Measurements from ENCODE around the gene ARFRP1. TPM values are rescaled to one million over a fixed set of nuclear protein-coding genes. Genes with fewer than 3 reads are reported as not detected.

The ARFRP1 gene
- total RNA-seq, 1 donor from 2014 or later = 23.6 TPM

DNA sequence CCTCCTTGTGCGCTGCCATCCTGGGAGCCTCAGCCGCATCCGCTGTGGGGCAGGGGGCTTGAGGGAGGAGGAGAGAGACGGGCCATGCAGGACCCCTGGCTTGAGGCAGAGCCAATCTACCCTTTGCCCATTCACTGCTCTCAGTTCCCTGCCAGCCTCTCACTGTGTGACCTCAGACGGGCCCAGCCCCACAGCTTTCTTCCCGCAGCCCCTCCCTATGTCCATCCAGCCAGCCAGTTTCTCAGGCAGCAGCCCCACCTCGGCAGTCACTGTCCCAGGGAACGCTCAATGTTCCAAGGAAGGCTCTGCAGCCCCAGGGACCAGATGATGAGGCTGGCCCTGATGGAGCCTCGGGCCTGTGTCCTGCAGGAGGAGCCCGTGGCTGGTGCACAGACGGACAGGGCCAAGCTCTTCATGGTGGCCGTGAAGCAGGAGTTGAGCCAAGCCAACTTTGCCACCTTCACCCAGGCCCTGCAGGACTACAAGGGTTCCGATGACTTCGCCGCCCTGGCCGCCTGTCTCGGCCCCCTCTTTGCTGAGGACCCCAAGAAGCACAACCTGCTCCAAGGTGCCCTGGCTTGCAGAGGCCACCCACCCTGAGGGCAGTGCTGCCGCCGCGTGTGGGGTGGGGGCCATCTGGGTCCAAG, 15.2 kb downstream of the ARFRP1 start:
- DNase-seq (ENCODE audit: low spot score) (no peak), ATAC-seq (peak; percentile 3)

DNA sequence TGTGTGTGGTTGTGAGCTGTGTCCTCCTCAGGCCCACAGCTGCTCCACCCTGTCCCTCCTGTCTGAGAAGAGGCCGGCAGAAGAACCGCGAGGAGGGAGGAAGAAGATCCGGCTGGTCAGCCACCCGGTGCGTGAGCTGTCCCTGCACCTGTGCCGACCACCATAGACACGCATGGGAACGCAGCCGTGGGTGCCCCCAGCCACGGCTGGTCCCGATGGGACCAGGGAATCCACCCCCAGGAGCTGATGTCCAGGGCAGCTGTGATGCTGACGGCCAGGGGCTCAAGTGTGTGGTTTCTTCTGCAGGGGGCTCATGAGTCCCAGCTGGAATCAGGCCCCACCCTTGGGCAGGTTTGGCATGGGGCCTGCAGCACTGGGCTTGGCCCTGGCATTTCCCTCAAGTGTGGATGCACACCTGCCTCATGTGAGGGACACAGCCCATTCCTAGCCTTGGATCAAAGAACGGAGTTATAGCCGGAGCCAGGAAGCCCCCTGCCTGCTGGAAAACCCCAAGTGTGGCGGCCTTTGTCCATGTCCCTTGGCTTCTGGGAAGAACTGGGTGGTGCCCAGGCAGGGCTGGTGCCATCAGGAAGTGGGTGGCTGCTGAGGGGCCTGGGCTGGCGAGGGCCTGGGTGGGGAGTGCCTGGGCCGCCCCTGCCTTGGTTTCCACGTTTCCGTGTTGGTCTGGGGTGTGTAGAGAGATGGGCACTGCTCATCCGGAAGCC, 15.9 kb downstream of the ARFRP1 start:
- no peak for DNase-seq (ENCODE audit: low spot score)
- no peak for ATAC-seq

DNA sequence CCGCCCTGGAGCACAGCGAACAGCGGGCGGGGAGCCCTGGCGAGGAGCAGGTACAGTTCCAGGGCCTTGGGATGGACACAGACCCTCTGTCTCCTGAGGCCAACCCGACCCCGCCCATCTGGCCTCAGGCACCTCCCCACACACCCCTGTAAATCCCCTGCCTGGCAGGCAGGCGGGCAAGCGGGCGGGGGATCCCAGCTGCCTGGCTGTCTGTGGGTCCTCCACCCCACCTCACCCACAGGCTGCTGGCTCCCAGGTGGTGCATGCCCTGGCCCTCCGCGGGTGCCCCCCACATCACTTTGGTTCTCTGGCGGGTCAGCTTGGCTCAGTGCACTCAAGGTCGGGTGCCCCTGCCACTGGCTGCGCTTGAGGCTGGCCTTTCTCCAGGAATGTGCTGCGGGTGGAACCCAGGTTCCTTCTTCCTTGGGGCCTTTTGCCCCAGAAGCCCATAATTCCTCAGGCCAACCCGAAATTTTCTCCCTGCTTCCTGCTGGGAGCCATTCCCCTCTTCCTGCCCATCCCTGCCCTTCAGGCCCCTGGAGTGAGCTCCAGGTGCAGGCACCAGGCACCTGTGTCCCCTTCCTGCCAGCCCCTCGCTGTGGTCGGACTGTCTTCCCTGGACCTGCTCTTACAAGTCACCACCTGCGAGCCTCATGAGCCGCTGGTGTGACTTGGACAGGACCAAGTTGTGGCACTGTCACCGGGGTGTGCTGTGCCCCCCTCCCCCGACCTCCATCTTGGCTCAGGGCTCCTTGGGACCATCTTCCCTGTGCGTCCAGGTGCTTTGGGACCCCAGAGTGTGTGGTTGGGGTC, 16.7 kb downstream of the ARFRP1 start:
- ATAC-seq (no peak), DNase-seq (ENCODE audit: low spot score) (no peak)

DNA sequence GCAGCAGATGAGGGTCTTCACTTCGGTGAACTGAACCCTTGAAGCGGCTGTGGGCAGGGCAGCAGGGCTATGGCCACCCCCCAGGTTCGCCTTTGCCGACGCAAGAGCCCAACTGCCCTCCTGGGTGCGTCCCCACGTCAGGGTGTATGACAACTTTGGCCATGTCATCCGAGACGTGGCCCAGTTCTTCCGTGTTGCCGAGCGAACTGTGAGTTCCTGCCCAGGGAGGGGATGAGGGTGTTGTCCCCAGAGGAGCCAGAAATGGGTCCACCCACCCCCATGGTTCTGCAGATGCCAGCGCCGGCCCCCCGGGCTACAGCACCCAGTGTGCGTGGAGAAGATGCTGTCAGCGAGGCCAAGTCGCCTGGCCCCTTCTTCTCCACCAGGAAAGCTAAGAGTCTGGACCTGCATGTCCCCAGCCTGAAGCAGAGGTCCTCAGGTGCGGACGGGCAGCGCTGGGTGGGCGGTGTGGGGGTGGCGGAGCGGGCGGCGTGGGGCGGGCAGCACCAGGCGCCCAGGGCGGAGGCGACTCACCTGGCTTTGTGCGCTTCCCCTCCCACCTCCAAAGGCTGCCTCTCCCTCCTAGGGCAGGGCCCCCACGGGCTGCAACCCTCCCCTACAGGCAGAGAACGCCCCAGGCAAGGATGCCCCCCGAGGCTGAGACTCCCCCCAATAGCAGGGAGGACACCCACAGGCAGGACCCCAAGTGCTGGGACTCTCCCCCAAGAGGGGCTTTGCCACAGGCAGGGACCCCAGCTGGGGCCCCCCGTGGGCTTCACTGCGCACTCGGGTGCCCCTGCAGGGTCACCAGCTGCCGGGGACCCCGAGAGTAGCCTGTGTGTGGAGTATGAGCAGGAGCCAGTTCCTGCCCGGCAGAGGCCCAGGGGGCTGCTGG, 17.5 kb downstream of the ARFRP1 start:
- no peak for ATAC-seq
- no peak for DNase-seq (ENCODE audit: low spot score)

DNA sequence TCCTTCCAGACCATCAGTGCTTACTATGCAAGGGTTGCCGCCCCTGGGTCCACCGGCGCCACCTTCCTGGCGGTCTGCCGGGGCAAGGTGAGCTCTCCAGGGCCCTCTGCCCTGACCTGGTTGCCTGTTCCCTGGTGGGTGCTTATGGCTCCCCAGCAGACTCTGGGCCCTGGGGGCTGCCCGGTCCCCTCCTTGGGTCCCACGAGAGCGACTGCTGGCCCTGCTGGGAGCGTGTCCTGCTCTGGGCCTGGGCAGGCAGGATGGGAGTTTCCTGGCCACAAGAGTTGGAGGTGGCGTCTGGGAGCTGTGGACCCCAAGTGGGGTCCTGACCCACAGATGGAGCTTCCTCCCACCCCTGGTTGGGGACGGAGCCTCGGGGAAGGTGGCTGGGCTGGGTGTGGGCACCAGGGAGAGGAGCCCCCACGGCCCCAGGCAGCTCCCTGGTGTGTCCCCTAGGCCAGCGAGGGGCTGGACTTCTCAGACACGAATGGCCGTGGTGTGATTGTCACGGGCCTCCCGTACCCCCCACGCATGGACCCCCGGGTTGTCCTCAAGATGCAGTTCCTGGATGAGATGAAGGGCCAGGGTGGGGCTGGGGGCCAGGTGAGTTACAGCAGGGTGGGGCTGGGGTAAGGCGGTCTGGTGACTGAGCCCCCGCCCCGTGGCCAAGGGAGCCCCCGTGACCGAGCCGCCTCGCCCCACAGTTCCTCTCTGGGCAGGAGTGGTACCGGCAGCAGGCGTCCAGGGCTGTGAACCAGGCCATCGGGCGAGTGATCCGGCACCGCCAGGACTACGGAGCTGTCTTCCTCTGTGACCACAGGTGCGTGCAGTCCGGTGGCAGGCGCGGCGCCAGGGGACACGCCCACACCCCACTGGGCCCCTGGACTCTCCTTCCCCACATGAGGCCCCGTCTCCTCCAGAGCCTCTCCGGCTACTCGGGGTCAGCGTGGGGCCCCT, 18.5 kb downstream of the ARFRP1 start:
- no peak for ATAC-seq

DNA sequence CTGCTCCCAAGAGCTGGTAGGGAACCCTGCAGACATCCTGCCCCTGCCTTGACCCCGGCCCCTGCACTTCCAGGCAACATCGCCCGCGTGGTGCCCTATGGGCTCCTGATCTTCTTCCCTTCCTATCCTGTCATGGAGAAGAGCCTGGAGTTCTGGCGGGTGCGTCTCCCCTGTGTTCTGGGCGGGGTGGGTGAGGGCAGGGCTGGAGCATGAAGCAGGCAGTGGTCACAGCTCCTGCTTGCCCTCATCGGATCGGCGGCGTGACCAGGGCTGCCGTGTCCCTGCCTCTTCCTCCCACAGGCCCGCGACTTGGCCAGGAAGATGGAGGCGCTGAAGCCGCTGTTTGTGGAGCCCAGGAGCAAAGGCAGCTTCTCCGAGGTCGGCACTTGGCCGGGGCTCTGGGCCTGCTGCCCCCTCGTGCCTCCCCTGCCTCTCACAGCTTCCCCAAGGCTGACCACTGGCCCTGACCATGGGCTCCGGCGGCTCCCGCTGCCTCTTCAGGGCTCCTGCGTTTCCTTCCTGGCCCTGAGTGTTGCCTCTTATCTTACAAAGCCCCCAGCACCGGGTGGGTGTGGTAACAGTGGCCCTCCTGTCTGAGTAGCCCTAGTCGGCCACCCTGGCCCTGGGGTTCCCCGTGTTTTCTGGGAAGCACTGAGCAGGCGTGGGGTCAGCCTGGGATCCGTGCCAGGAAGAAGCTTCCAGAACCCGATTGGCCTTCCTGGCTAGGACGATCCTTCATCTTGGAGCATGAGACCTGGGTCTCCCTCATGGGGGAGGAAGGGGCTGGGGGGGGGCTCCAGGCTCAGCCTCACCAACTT, 19.3 kb downstream of the ARFRP1 start:
- ATAC-seq = no peak
- no peak for DNase-seq (ENCODE audit: low spot score)

More for the DNA sequence above, 18.5 kb downstream of the ARFRP1 start:
- no peak for DNase-seq (ENCODE audit: low spot score)

DNA sequence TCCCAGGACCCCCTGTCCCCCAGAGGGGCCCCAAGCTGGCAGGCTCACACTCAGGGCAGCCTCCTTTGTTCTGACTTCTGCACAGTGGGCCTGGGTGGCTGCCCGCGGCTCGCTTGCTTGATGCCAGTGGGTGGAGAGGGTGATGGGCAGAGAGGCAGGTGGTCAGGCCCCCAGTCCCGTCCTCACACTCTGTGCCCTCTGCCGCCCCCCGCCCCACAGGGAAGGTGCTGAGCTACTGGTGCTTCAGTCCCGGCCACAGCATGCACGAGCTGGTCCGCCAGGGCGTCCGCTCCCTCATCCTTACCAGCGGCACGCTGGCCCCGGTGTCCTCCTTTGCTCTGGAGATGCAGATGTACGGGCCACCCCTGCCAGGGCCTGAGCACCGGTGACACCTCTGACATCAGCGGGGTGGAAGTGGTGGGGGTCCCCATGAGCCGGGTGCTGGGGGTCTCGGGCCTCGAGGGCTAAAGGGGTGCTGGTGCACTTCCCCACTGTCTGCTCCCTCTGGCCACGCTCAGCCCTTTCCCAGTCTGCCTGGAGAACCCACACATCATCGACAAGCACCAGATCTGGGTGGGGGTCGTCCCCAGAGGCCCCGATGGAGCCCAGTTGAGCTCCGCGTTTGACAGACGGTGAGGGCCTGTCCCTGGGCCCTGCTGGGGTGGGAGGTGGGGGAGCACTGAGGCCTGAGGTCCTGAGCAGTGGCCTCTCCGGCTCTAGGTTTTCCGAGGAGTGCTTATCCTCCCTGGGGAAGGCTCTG, 20.2 kb downstream of the ARFRP1 start:
- ATAC-seq (no peak), DNase-seq (ENCODE audit: low spot score) (no peak)

DNA sequence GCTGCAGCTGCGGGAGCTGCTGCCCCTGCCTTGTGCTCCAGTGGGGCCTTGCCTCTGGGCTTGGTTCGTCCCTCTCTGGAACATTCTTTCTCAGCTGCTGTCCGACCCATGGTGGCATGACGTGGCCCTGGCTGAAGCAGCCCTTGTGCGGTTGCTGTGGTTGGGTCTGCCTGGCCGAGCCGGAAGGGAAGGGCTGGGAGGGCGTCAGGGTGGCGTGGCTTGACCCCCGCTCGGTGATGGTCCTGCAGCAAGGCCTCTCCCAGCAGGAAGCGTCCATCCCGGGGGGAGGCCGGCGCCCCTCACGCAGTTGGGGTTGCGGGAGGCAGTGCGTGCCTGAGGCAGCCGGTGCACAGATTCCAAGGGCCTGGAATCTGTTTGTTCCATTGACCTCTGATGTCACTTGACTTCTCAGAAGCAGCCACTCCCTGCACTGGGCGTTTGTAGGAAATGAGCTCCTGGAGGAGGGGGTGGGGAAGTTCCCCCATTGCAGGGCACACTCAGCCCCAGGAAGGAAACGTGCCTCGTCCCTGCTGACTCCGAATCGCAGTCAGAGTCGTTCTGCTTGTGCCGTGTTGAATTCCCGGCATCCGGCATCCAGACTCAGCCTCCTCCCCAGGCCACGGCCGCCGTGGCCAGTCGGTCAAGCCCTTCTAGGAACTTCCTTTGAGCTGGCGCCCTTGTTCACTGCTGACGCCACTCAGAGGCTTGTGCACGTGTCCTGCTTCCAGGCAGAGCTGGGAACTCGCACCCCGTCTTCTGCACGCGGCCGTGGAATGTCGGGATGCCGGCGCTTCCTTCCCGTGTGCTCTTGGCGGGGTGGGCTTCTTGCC, 21.1 kb downstream of the ARFRP1 start:
- DNase-seq (ENCODE audit: low spot score) (no peak), ATAC-seq (peak; percentile 51)

DNA sequence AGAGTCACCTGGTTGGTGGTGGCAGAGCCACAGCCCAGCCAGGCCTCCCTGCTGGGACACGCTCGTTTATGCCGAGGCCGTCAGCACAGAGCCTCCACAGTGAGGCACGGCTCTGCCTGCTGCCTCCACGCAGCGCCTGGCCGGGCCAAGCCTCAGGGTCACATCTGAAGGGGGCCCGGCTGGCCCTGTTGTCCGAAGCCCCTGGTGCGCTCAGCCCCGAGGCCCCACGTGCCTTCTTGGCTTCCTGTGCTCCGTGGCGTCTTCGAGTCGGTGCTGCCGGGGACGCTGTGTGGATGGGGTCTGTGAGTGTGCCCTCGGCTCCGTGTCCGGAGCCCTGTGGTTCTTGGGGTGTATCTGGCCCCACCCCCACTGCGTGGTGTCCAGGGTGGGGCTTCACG, 21.7 kb downstream of the ARFRP1 start:
- DNase-seq (ENCODE audit: low spot score) = no peak
- ATAC-seq = no peak

DNA sequence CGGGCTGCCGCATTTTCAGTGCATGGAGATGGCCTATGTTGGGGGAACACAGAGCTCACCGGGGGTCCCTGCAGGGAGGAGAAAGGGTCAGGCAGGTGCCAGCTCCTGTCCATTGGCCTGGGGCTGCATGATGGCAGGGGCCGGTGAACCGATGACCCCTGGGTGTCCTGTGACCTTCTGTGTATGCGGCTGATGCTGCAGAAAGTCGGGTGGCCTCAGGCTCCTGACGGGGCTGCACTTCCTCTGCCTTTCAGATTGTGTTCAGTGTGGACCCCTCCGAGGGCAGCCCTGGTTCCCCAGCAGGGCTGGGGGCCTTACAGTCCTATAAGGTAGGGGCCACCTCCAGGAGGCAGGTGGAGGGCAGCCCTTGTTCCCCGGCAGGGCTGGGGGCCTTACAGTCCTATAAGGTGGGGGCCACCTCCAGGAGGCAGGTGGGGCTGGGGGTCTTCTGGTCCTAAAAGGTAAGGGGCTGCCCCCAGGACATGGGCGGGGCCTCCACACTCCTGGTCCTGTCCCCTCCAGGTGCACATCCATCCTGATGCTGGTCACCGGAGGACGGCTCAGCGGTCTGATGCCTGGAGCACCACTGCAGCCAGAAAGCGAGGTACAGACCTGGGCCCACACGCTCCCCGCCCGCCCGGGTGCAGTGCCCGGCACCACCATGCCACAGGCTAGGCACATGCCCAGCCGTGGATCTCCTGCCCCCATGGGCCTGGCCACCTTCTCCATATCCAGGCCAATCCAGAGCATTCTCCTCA, 22.3 kb downstream of the ARFRP1 start:
- ATAC-seq = no peak
- DNase-seq (ENCODE audit: low spot score) = no peak

DNA sequence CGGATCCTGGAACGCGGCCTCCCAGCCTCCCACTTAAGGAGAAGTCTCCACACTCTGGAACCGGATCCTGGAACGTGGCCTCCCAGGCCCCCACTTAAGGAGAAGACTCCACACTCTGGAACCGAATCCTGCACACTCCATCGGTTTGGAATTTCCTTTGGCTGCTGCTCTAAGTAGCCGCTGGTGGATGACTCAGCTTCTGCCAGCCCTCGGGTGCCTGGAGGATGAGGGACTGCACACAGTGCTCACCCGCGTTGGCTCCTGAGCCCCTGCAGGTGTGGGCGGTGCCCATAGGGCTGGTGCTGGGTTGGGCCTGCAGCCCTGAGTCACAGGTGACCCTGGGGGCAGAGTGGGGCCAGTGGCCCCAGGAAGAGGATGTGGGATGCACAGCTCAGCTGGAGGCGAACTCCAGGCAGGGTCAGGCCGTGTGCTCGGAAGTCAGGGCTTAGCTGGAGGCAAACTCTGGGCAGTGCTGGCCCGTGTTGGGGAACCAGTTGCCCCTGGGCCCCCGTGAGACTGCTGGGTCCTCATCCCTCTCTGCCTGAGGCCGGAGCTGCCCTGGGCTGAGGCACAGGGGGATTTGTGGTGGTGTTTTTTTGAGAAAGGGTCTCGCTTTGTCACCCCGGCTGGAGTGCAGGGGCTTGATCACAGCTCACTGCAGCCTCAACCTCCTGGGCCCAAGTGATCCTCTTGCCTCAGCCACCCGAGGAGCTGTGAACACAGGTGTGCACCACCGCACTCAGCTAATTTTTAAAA, 25.2 kb downstream of the ARFRP1 start:
- no peak for DNase-seq (ENCODE audit: low spot score)
- ATAC-seq = peak; percentile 8

DNA sequence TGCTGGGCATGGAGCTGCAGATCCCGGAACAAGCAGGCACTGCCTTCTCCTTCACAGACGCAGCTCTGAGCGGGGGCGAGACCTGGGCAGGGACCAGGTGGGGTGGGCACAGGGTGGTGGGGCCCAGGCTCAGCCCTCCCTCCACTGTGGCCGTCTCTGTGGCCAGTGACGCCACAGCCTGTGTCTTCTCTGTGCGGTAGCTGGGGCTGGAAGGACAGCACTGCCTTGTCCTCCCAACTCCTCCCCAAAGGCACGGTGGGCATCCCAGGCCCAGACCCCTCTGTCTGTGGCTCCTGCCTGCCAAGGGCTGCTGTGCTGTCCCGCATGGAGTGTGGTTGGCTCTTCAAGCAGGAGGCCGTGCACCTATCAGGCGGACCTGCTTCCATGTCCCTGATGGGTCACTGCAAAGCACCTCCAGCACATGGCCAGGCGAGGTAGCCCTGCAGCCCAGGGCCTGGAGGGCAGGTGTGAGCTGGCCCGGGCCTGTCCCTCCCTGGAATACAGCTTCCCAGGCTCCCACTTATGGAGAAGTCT, 26.1 kb downstream of the ARFRP1 start:
- no peak for ATAC-seq
- DNase-seq (ENCODE audit: low spot score) = no peak

DNA sequence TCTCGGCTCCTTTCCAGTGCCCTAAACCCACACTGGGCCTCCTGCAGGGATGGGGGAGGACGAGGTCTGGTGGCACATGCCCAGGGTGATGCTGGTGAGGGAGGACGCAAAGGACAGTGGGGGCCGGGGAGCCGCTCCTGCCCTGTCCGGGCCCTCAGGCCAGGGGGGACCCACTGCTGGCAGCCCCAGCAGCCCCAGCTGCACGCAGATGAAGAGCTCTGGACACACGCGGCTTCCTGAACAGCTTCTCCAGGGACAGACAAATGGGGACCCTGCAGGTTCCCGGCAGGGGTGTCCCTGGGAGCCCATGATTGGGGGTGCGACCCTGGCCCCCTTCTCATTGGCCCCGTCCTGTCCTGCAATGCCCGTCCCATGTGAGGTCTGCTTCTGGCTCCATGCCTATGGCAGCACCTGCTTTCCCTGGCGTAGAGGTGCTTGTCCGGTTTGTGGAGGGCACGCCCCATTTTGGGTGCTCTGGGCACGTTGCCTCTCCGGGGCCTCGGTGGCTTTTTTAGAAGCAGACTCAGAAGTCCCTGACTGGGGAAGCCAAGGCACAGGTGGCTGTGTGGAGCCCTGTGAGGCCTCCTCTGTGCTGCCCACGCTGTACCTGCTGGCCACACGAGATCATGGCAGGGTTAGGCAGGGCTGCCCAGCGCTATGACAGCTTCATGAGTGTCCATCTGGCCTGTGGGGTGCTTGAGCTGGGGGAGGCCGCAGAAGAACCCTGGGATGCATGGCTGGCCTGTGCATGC, 26.7 kb downstream of the ARFRP1 start:
- ATAC-seq (no peak), DNase-seq (ENCODE audit: low spot score) (no peak)

DNA sequence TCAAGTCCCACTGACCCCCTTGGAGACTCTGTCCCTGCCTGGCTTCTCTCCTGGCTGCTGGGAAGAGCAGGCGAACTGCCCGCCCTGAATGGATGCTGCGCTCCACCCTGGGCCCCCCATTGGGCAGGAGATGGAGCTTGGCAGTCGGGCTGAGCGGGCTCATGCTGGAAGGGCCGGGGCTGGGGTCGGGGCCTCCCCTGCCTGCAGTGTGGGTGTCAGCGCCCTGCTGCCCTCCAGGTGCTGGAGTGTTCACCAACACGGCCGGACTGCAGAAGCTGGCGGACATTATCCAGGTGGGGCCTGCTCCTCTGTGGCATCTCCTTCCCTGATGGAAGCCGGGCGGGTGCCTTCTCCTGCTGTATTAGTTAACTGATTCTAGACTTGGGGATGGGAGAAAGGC, 27.3 kb downstream of the ARFRP1 start:
- no peak for ATAC-seq
- DNase-seq (ENCODE audit: low spot score) = no peak

DNA sequence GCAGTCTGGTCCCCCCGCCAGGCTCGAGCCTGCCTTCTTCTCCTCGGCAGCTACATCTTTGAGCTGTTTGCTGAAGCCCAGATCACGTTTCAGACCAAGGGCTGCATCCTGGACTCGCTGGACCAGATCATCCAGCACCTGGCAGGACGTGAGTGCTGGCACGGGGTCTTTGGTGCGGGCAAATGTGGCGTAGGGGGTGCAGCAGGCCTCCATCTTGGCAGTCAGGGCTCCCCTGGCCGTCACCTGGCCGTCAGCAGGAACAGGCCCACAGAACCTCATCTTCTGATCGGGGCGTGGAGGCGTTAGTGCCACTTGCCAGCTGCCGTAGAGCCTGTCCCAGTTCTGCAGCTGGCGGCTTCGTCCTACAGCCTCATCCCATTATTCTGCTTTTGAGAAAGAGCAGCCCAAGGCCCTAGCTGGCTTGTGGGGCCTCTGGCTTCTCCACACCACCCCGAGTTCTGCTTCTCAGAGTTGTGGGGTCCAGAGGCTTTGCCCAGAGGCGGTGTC, 27.9 kb downstream of the ARFRP1 start:
- ATAC-seq = no peak
- DNase-seq (ENCODE audit: low spot score) = no peak

All from left lobe of liver (tissue), 2 donors.